Measurements from ENCODE around the gene MTM1. TPM values are rescaled to one million over a fixed set of nuclear protein-coding genes. Genes with fewer than 3 reads are reported as not detected.

MTM1 gene
- total and polyA plus RNA-seq, 12 donors = 2.4 to 14.0 (median 10.2) TPM

- peaks cover 0 to 24% (median 0%) of the 10 kb centered on the region in 9 donors for H3K36me3 ChIP-seq
- H3K27me3 ChIP-seq = no peaks in the 10 kb centered on the region
- ATAC-seq = no peak
- no peak overlapping the region for H3K4me3 ChIP-seq
- DNase-seq = no peak
- no peaks in the 10 kb centered on the region for H3K9me3 ChIP-seq
- intact Hi-C loops (cut with DNase I) = no loop called here
- no peak overlapping the region for H3K27ac ChIP-seq
- TF ChIP-seq, protein P1, sequence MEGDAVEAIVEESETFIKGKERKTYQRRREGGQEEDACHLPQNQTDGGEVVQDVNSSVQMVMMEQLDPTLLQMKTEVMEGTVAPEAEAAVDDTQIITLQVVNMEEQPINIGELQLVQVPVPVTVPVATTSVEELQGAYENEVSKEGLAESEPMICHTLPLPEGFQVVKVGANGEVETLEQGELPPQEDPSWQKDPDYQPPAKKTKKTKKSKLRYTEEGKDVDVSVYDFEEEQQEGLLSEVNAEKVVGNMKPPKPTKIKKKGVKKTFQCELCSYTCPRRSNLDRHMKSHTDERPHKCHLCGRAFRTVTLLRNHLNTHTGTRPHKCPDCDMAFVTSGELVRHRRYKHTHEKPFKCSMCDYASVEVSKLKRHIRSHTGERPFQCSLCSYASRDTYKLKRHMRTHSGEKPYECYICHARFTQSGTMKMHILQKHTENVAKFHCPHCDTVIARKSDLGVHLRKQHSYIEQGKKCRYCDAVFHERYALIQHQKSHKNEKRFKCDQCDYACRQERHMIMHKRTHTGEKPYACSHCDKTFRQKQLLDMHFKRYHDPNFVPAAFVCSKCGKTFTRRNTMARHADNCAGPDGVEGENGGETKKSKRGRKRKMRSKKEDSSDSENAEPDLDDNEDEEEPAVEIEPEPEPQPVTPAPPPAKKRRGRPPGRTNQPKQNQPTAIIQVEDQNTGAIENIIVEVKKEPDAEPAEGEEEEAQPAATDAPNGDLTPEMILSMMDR (IDR thresholded peaks at IDR 0.05) = no peak
- peaks cover 0 to 8% (median 0%) of the 10 kb centered on the region in 9 donors for H3K4me1 ChIP-seq
- WGBS, 2 donors = 80 to 91% methylated on average over 2 of the region's 2 CpGs
These were observed 37.2 kb downstream of the MTM1 start for GRCh38 chrX:150605603-150606002.

DNA sequence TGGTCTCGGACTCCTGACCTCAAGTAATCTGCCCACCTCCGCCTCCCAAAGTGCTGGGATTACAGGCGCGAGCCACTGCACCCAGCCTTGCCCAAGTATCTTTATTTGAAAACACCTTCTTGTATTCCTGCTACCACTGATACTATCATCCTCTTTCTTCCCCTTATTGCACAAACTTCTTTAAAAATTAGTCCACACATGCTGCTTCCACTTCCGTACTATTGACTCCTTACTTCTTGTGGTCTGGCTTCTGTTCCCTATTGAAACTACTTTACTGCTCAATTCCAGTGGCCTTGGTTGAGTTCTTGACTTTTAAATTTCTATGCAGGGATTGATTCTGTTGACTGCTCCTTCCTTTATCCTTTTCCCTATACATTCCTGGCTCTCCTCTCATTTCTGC, 38.8 kb downstream of the MTM1 start:
- DNase-seq (no peak), ATAC-seq (no peak)
- intact Hi-C loops (cut with DNase I) = no loop called here
- no peaks in the 10 kb centered on the region for H3K9me3 ChIP-seq
- 86 to 99% methylated on average over 5 of the region's 5 CpGs for WGBS, 2 donors
- H3K27me3 ChIP-seq = no peaks in the 10 kb centered on the region
- H3K36me3 ChIP-seq = peaks cover 0 to 8% (median 0%) of the 10 kb centered on the region in 9 donors
- no peak overlapping the region for H3K4me3 ChIP-seq
- no peak overlapping the region for H3K27ac ChIP-seq
- TF ChIP-seq, protein P1 (IDR thresholded peaks at IDR 0.05) = no peak
- H3K4me1 ChIP-seq = peaks cover 0 to 8% (median 0%) of the 10 kb centered on the region in 9 donors

DNA sequence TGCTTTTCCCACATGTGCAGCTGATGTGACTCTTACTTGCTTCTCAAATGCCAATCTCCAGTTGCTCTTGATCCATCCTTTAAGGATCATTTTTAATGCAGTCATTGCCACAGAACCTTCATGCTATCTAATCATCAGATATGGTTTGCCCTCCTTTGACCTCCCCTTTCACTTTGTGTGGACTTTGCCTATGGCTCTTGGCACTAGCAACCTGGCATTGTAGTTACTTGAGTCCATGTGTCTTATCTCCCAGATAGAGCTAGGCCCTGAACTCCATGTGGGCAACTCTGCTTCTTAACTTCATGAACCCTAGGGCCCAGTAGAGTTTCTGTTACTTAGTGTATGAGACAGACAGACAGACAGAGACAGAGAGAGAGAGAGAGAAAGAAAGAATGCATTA, 41.6 kb downstream of the MTM1 start:
- Histone ChIP-seq H3K4me1 (peaks cover 0 to 8% (median 0%) of the 10 kb centered on the region in 9 donors), H3K9me3 (no peaks in the 10 kb centered on the region), H3K36me3 (peaks cover 0 to 18% (median 0%) of the 10 kb centered on the region in 9 donors), H3K27me3 (no peaks in the 10 kb centered on the region), H3K27ac (no peak overlapping the region), H3K4me3 (no peak overlapping the region)
- ATAC-seq (no peak), DNase-seq (no peak)
- intact Hi-C loops (cut with DNase I) = no loop called here
- TF ChIP-seq, protein P1 (IDR thresholded peaks at IDR 0.05) = no peak

GRCh38 chrX:150610446-150610845, 42.0 kb downstream of the MTM1 start:
- H3K9me3 ChIP-seq = no peaks in the 10 kb centered on the region
- TF ChIP-seq, protein P1 (IDR thresholded peaks at IDR 0.05) = no peak
- 74 to 80% methylated on average over 2 of the region's 2 CpGs for WGBS, 2 donors
- DNase-seq (no peak), ATAC-seq (no peak)
- H3K4me3 ChIP-seq = no peak overlapping the region
- peaks cover 0 to 8% (median 0%) of the 10 kb centered on the region in 9 donors for H3K4me1 ChIP-seq
- no peaks in the 10 kb centered on the region for H3K27me3 ChIP-seq
- H3K27ac ChIP-seq = no peak overlapping the region
- H3K36me3 ChIP-seq = peaks cover 0 to 22% (median 0%) of the 10 kb centered on the region in 9 donors
- intact Hi-C loops (cut with DNase I) = no loop called here
